Measurements from ENCODE around the gene CUX1.

Gene CUX1

DNA sequence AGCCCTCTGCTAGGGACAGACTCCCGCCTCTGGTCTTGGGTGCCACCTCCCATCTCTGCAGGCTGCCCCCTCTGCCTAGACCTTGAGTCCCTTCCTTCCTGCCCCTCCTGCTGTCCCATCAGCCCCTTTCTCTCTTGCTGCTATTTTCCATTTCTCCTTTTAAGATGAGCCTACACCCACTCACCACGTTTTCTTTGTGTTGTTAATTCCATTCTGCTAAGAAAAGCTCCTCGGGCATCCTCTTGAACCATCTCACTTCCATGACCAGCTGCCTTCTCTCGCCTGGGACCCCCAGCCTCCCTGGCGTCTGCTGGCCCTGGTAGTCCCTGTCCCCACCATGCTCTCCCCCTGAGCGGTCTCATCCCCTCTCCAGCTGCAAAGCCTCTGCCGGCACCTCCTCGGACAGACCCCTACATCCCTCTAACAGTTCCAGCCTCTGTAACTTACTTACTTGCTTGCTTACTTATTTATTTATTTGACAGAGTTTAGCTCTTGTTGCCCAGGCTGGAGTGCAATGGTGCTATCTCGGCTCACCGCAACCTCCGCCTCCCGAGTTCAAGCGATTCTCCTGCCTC, 373.4 kb downstream of the CUX1 start:
- H3K27ac ChIP-seq (ENCODE audit: low read length): no peak overlapping the region
- no peaks in the 10 kb centered on the region for H3K4me1 ChIP-seq (ENCODE audit: low read length)
- H3K27me3 ChIP-seq (replicated peaks; ENCODE audit: insufficient read depth, low read length): no peaks in the 10 kb centered on the region
- no peaks in the 10 kb centered on the region for H3K9me2 ChIP-seq (replicated peaks; ENCODE audit: insufficient read depth, low read length)
- H3K9ac ChIP-seq (ENCODE audit: low read length): no peak overlapping the region
- no peaks in the 10 kb centered on the region for H4K20me1 ChIP-seq (ENCODE audit: insufficient read depth, low read length)
- H3K9me3 ChIP-seq (replicated peaks; ENCODE audit: insufficient read depth, low read length): no peaks in the 10 kb centered on the region
- H2AFZ ChIP-seq (ENCODE audit: low read length): no peak overlapping the region
- no peaks in the 10 kb centered on the region for H3F3A ChIP-seq (ENCODE audit: insufficient read depth, low read length)
- TF ChIP-seq EZH2 (optimal IDR thresholded peaks at IDR 0.05; ENCODE audit: low read depth, low read length): no peak
- TF ChIP-seq, protein P1, sequence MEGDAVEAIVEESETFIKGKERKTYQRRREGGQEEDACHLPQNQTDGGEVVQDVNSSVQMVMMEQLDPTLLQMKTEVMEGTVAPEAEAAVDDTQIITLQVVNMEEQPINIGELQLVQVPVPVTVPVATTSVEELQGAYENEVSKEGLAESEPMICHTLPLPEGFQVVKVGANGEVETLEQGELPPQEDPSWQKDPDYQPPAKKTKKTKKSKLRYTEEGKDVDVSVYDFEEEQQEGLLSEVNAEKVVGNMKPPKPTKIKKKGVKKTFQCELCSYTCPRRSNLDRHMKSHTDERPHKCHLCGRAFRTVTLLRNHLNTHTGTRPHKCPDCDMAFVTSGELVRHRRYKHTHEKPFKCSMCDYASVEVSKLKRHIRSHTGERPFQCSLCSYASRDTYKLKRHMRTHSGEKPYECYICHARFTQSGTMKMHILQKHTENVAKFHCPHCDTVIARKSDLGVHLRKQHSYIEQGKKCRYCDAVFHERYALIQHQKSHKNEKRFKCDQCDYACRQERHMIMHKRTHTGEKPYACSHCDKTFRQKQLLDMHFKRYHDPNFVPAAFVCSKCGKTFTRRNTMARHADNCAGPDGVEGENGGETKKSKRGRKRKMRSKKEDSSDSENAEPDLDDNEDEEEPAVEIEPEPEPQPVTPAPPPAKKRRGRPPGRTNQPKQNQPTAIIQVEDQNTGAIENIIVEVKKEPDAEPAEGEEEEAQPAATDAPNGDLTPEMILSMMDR (IDR thresholded peaks at IDR 0.05; ENCODE audit: low read length): no peak
- TF ChIP-seq EZH2phosphoT487 (IDR thresholded peaks at IDR 0.05; ENCODE audit: low read length): no peak
- H3K4me3 ChIP-seq (ENCODE audit: low read length): no peak overlapping the region
- no peak overlapping the region for H3K4me2 ChIP-seq (ENCODE audit: low read depth, low read length)
- no peak for DNase-seq
- no peaks in the 10 kb centered on the region for H3K36me3 ChIP-seq (replicated peaks; ENCODE audit: insufficient read depth, low read length)
- H3K79me2 ChIP-seq (ENCODE audit: low read length): no peaks in the 10 kb centered on the region

DNA sequence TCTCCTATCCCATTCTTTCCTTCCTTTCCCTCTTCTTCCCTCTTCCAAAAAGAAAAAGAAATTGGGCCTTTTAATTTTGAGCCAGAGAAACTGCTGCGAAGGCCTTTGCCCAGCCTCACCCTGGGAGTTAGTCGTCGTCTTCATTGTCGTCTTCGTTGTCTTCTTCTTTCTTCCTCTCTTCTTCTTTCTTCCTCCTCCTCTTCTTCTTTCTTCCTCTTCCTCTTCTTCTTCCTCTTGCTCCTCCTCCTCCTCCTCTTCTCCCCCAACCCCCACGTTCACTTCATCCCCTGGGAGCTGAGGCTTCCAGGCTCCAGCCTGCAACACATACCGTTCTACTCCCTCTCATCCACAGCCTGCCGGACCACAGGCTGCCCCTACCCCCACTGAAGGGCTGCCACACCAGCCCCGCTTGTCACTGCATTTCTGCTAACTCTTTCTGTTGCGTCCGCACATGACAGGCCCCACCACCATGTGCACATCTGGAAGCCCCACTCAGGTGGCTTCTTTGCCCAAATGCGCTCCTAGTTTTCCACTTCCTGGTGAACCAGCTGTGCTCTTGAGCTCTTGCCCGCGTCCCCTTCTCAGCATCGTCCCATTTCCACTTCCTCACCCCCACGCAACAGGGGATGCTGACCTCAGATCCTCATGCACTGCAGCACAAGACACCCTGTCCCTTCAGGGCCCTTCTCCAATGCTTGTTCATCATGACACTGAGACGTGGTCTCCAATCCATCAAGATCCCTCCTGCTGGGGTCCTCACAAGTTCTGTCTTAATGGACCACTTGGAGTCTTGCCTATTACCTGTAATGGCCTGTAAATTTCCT, 374.3 kb downstream of the CUX1 start:
- no peaks in the 10 kb centered on the region for H3K9me3 ChIP-seq (replicated peaks; ENCODE audit: insufficient read depth, low read length)
- no peaks in the 10 kb centered on the region for H3K4me1 ChIP-seq (ENCODE audit: low read length)
- H3K9ac ChIP-seq (ENCODE audit: low read length): no peak overlapping the region
- no peak overlapping the region for H3K4me3 ChIP-seq (ENCODE audit: low read length)
- no peak overlapping the region for H3K4me2 ChIP-seq (ENCODE audit: low read depth, low read length)
- H3K27ac ChIP-seq (ENCODE audit: low read length): no peak overlapping the region
- TF ChIP-seq, protein P1 (IDR thresholded peaks at IDR 0.05; ENCODE audit: low read length): no peak
- TF ChIP-seq EZH2phosphoT487 (IDR thresholded peaks at IDR 0.05; ENCODE audit: low read length): no peak
- no peak for TF ChIP-seq EZH2 (optimal IDR thresholded peaks at IDR 0.05; ENCODE audit: low read depth, low read length)
- no peak overlapping the region for H2AFZ ChIP-seq (ENCODE audit: low read length)
- DNase-seq: no peak
- no peaks in the 10 kb centered on the region for H3K9me2 ChIP-seq (replicated peaks; ENCODE audit: insufficient read depth, low read length)
- no peaks in the 10 kb centered on the region for H3F3A ChIP-seq (ENCODE audit: insufficient read depth, low read length)
- H3K79me2 ChIP-seq (ENCODE audit: low read length): no peaks in the 10 kb centered on the region
- no peaks in the 10 kb centered on the region for H3K27me3 ChIP-seq (replicated peaks; ENCODE audit: insufficient read depth, low read length)
- H3K36me3 ChIP-seq (replicated peaks; ENCODE audit: insufficient read depth, low read length): no peaks in the 10 kb centered on the region
- H4K20me1 ChIP-seq (ENCODE audit: insufficient read depth, low read length): no peaks in the 10 kb centered on the region

DNA sequence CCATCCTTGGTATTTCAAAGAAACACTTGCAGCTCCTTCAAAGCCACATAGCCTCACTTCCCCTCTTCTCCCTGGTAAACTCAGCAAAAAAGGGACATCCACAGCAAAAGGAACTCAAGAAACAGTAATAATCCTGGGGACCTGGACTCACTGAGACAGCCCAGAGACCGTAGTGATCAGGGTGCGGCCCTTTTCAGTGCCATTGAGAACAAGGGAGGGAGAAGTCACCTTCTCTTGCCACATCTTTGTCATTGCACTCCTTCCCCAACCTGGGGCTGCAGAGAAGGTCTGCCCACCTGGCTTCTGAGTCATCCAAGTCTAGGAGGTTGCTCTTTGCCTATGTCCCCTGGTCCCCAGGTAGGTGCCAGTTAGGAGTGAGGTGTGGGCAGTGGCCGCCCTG, 375.4 kb downstream of the CUX1 start:
- no peaks in the 10 kb centered on the region for H3K27me3 ChIP-seq (replicated peaks; ENCODE audit: insufficient read depth, low read length)
- no peaks in the 10 kb centered on the region for H3K9me2 ChIP-seq (replicated peaks; ENCODE audit: insufficient read depth, low read length)
- H3K9ac ChIP-seq (ENCODE audit: low read length): no peak overlapping the region
- H4K20me1 ChIP-seq (ENCODE audit: insufficient read depth, low read length): no peaks in the 10 kb centered on the region
- DNase-seq: no peak
- no peak overlapping the region for H3K4me2 ChIP-seq (ENCODE audit: low read depth, low read length)
- TF ChIP-seq EZH2phosphoT487 (IDR thresholded peaks at IDR 0.05; ENCODE audit: low read length) (no peak), EZH2 (optimal IDR thresholded peaks at IDR 0.05; ENCODE audit: low read depth, low read length) (no peak)
- TF ChIP-seq, protein P1 (IDR thresholded peaks at IDR 0.05; ENCODE audit: low read length): no peak
- no peaks in the 10 kb centered on the region for H3K4me1 ChIP-seq (ENCODE audit: low read length)
- H3K36me3 ChIP-seq (replicated peaks; ENCODE audit: insufficient read depth, low read length): no peaks in the 10 kb centered on the region
- H3K79me2 ChIP-seq (ENCODE audit: low read length): no peaks in the 10 kb centered on the region
- no peaks in the 10 kb centered on the region for H3K9me3 ChIP-seq (replicated peaks; ENCODE audit: insufficient read depth, low read length)
- no peaks in the 10 kb centered on the region for H3F3A ChIP-seq (ENCODE audit: insufficient read depth, low read length)
- no peak overlapping the region for H3K27ac ChIP-seq (ENCODE audit: low read length)
- H2AFZ ChIP-seq (ENCODE audit: low read length): no peak overlapping the region
- no peak overlapping the region for H3K4me3 ChIP-seq (ENCODE audit: low read length)

Data from MM.1S (cell line).